Measurements from ENCODE around the gene FHIT.

GRCh38 chr3:59963676-59964075, 1287.6 kb downstream of the FHIT start:
- TF ChIP-seq GATA3 (IDR thresholded peaks at IDR 0.05; ENCODE audit: low read depth, low read length) (no peak), GATA2 (IDR thresholded peaks at IDR 0.05; ENCODE audit: low read depth, low read length) (no peak)

All from SH-SY5Y (cell line).